CMK (cell line): ENCODE results near the gene HM13.
A peak's percentile ranks its signal among the peaks of the same experiment; 100 is the strongest.
"Not testable (repeated sequence)": the region's sequence is repeated elsewhere in the genome, so short reads cannot be mapped to it uniquely, and the experiment has no call there.

Experiments
- DNase-seq: peaks from one replicate; pipeline ENCODE4 v3.0.0-alpha.2; 2010; ENCODE audit warnings: low read depth

Gene HM13, protein sequence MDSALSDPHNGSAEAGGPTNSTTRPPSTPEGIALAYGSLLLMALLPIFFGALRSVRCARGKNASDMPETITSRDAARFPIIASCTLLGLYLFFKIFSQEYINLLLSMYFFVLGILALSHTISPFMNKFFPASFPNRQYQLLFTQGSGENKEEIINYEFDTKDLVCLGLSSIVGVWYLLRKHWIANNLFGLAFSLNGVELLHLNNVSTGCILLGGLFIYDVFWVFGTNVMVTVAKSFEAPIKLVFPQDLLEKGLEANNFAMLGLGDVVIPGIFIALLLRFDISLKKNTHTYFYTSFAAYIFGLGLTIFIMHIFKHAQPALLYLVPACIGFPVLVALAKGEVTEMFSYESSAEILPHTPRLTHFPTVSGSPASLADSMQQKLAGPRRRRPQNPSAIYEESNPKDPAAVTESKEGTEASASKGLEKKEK

DNA sequence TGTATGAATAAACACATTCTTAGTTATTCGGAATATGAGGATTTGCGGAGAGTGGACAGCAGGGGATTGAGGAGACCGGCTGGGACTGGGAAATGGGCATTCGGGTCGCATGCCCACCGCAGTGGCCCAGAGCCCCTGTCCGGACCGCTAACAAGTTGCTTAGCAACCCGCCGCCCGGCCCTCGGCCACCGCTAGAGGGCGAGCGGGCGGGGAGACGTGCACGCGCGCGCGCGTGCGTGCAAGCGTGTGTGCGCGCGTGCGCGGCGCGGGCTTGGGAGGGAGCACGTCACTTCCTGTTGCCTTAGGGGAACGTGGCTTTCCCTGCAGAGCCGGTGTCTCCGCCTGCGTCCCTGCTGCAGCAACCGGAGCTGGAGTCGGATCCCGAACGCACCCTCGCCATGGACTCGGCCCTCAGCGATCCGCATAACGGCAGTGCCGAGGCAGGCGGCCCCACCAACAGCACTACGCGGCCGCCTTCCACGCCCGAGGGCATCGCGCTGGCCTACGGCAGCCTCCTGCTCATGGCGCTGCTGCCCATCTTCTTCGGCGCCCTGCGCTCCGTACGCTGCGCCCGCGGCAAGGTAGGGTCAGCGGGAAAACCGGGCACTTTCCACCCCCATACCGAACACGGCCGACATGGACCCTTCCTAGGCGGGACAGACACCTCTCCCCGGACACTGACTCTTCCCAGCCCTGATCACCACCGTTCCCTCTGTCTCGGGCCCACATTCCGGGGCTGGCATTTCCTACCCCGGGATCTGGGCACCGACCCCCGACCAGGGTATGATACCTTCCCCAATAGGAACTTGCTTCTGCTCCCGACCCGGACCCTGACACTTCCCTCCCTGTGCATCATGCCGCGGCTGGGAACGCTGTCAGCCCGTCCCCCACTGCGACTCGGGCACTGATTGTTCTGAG lies at the start of gene HM13:
HM13 (plus strand) TSS at position 289 of the 918 bp plus-strand sequence; CDS start at position 399, 110 bp downstream.
- peak; percentile 88 for DNase-seq

DNA sequence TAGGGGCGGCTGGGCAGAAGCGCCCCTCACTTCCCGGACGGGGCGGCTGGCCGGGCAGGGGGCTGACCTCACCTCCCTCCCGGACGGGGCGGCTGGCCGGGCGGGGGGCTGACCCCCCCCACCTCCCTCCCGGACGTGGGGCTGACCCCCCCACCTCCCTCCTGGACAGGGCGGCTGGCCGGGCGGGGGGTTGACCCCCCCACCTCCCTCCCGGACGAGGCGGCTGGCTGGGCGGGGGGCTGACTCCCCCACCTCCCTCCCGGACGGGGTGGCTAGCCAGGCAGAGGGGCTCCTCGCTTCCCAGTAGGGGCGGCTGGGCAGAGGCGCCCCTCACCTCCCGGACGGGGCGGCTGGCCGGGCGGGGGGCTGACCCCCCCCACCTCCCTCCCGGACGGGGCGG lies 43.3 kb upstream of the HM13 start:
- not testable (repeated sequence) for DNase-seq

DNA sequence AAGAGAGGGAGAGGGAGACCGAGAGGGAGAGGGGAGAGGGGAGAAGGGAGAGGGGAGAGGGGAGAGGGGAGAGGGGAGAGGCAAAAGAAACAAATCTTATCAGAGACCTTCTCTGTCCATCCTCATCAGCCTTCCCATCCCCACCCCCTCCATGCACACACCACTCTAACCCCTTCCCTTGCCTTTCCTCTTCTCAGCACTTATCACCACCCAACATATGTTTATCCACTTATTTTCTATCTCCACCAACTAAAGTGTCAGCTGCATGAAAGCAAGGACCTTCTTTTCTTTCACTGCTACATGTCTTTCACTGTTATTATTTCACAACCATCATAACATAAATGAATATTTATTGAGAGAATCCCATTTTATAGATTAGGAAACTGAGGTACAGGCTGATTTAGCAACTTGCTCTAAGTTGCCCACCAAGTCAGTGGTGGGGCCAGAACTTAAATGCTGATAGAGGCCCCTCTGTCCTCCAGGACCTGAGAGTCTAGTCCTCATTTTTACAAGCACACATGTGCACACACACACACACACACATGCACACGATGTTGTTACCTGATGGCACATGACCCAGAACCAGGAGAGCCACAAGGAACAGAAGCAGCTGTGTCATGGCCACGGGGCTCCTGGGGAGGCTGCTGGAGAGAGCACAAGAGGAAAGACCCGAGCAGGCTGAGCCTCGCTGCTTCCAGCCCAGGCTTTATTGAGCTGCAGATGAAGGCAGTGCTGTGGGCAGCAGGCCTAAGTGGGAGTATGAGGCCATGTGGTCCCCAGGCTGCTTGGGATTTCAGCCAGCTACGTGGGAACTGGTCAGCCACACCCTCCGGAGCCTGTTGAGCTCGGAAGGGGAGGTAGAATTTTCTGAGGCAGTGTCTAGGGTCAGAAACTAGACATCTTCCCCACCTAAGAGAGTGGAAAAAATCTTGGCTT lies 41.6 kb upstream of the HM13 start:
- DNase-seq = no peak

DNA sequence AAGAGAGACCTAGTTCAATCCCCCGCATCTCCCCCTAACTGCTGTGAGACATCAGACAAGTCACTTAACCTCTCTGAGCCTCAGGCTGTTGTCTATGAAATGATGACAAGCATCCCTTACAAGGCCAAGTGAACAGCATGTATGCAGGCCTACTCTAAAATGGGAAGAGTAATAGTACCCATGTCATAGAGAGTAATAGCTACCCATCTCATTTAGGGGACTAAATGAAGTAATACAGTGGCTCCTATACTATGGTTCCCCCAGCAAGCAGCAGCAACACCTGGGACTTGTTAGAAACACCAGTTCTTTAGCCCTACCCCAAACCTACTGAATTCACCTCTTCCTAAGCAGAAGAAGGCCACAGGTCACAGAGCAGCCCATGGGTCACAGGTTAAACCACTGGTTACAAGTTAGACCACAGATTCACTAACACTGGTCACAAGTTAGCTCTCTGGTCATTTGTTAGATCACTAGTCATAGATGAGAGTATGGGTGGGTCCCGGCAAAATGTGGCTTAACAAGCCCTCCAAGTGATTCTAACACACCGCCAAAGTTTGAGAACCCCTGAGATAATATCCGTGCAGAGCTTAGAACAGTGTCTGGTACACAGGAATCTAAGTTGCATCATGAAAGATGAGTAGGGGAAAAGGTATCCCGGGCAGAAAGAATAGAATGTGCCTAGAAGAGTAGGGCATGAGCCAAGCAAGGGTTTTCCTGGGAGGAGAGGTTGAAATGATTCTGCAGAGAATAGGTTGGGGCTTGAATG lies 40.7 kb upstream of the HM13 start:
- no peak for DNase-seq

DNA sequence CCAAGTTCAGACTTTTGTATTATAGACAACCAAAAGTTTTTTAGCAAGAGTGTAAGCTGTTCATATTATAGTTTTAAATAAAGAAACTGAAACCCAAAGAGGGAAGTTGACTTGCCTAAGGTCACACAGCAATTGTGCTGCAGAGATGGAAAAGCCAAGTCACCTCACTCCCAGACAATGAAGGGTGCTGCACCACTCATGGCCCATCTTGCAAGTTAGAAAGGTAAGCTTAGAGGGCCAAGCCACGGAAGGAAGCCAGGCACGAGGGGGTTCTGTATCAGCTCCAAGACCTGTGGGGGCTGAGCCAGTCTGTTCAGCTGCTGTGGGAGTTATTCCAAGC lies 40.2 kb upstream of the HM13 start:
- DNase-seq = no peak

DNA sequence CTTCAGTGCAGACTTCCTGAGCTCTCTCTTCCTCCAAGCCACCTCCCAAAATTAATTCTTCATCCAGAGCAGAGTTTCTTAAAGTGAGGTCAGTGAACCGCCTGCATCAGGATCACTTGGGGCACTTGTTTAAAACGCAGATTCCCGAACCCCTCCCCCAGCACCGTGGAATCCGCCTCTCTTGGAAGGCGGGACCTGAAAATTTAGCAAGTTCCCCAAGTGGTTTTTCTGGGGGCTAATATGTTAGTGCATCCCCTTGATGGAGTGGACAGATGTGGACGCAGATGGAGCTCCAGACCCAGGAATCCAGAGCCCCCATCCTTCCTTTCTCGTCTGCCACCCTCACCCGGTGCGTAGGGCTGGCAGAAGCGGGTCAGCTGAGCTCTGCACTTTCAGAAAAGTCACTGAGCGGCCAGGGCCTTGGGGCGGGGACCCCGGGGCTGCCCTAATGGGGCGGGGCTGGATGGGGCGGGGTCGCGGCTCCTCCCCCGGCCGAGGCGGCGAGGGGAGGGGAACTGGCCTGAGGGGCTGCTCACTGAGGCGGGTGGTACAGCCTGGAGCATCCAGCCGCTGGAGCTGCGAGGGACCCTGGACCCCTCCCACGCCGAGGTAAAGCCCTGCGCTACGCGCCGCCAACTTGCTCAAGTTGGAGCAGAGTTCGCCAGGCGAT lies 39.3 kb upstream of the HM13 start, which contains the start of the genes DEFB124 and REM1:
DEFB124 (minus strand) TSS at position 370 of the 670 bp plus-strand sequence. CDS start 2,114 bp downstream, outside the sequence.
REM1 (plus strand) TSS at position 531 of the 670 bp plus-strand sequence. CDS start 1,158 bp downstream, outside the sequence.
- DNase-seq = no peak

DNA sequence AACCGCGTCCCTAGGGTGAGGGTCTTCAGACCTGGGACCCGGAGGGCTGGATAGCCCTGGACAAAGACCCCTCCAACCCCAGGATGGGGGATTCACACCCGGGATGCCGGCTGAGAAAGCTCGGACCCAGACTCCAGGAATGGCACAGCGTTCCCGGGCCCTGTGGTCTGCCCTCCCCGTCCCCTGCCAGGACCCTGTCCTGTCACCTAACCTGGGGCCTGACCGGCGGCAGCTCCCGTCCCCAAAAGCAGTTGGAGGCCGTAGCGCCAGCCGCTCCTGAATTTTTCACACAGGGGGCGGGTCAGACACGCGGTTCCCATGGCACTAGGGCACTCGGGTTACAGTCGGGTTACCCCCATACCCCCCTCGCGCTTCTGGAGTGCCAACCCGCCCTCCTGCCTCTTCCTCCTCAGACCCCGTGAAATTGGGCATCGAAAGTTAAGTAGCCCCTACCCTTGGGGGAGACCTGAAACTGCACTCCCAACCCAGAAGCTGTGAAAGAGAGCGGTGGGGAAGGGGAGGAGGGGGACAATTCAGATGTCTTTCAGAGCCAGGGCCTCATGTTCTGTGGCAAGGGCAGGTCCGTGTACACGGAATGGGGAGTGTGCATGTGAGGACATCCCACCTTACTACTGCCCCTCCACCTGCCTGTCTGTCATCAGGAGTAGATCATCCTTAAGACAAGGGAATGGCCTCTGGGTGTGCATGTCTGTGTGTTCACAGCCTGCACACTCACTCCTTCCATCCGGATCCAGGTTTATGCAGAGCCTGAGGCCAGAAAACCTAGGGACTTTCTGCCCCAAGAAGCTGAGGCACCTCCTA lies 38.6 kb upstream of the HM13 start:
- DNase-seq = no peak

DNA sequence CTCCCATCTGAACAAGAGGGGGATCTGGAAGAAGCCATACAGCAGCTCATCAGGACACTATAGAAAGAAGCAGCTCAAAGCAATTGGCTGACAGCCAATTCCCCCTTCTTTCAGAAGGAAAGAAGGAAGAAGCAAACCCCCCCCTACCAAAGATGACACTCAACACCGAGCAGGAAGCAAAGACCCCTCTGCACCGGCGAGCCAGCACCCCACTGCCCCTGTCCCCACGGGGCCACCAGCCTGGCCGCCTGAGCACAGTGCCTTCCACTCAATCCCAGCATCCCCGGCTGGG lies 38.0 kb upstream of the HM13 start:
- no peak for DNase-seq

DNA sequence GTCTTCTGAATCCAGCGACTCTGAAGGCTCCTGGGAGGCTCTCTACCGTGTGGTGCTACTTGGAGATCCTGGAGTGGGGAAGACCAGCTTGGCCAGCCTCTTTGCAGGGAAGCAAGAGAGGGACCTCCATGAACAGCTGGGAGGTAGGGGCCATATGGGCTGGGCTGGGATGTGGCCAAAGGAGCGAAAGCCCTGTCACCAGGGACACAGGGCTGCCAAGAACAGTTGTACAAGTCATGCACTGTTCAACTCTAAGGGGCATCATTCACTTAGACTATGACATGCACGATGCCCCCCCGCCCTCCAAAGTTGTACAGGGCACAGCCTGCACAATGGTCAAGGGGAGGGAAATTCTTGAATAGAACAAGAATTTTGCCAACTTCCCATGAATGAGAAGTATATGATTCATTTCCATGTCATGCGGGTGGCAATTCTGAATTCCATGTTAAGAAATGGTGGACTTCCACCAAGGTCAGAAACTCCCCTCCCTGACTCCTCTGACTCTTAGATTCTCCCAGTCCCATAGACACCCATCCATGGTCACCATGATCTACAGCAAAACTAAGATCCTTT lies 37.5 kb upstream of the HM13 start:
- DNase-seq = no peak

DNA sequence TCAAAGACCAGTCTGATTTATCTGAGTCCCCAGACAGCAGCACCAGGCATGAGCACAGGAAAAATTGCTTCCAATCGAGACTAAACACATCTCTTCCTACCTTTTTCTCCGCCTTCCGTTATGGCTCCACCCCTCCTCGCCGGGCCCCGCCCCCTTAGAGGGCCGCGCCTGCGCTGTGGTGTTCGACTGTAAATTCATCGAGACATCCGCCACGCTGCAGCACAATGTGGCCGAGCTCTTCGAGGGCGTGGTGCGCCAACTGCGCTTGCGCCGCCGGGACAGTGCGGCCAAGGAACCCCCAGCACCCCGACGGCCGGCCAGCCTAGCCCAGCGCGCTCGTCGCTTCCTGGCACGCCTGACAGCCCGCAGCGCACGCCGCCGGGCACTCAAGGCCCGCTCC lies 30.2 kb upstream of the HM13 start:
- no peak for DNase-seq

DNA sequence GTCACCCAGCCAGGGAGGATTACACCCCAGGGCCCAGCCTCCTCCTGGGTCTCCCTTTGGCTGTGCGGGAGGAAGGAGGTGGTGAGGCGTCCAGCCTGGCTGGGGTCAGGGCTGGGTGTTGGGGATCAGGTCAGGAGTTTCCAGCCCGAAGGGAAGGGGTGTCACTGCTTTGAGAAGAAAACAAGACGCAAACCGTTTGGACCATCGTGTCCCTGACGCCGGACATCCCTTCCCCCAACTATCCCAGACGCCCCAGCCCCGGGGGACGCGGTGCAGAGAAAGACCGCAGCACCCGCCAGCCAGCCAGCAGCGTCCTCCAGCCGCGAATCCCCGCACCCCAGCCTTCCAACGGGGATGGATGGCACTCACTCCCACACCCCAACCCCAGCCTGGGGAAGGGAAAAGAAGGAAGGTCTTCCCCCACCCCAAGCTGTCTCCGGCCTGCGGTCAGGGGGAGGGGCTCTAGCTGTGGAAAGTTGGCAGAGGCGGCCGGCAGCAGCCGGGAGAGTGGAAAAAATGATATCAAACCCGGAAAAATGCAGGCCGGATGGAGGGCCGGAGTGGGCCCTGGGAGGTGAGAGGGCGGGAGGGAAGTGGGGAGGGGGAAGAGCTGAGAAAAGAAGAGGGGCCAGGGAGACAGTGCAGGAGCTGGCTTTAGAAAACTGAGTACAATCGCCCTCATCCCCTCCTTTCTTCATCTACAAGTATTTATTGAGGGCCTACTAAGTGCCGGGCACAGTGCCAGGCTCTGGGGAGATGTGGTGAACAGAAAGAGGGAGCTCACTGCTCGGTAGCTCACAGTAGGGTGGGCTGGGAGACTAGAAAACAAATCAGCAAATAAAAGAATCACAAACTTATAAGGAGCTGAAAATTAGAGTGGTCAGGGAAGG lies 28.5 kb upstream of the HM13 start:
- DNase-seq = peak; percentile 71

DNA sequence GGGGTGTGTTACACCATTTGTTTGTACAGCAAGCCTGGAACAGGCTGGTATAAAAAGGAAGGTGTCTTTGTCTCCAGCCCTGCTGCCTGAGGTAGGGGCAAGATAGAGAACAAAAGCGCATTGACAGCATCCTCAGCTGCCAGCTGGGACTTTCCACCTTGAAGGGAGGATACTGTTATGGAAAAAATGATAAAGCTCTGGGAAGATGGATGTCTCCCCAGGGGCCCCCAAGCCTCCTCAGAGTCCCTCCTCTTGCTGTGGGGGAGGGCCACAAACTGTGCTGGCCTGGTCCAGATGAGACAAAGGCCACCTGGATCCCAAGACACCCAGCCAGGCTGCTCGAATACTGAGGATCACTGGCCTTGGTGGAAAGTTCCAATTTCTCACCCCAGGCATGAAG lies 26.1 kb upstream of the HM13 start:
- no peak for DNase-seq

DNA sequence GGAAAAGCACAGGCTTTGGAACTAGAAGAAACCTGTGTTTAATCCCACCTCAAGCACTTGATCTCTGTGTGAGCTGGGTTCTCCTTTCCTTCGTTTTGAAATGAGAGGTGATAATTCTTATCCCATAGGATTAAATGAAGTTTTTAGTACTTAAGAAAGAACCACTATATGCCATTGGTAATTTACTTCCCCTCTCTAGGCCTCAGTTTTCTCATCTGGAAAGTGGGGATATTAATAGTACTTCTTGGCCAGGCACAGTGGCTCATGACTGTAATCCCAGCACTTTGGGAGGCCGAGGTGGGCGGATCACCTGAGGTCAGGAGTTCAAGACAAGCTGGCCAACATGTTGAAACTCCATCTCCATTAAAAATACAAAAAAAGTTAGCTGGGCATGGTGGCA lies 25.1 kb upstream of the HM13 start:
- no peak for DNase-seq

DNA sequence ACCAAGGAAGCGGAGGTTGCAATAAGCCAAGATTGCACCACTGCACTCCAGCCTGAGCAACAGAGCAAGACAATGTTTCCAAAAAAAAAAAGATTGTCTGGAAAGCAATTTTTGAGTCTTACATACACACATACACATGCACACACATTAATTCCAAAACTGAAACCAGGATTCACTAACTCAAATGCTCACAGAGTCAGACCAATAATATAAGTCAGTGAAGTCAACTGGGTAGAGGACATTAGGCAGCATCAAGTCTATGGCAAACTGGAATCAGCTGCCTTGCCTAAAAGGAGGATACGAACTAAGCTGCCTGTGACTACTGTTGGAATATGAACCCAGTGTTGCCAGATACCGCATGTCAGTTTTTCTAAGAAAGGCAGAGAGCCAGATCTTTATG lies 23.5 kb upstream of the HM13 start:
- no peak for DNase-seq

DNA sequence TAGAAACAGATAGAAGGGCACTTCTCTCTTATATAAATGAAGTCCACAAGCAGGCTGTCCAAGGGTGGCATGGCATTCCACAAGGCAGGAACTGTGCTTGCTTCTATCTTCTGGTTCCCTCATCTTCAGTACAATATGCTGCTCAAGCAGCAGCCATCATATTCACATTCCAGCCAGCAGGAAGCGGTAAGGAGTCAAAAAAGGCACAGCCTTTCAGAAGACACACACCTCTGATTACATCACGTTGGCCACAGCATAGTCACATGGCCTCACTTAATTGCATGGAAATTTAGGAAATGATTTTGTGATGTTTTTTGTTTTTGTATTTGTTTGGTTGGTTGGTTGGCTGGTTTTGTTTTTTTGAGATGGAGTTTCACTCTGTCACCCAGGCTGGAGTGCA lies 20.1 kb upstream of the HM13 start:
- no peak for DNase-seq

DNA sequence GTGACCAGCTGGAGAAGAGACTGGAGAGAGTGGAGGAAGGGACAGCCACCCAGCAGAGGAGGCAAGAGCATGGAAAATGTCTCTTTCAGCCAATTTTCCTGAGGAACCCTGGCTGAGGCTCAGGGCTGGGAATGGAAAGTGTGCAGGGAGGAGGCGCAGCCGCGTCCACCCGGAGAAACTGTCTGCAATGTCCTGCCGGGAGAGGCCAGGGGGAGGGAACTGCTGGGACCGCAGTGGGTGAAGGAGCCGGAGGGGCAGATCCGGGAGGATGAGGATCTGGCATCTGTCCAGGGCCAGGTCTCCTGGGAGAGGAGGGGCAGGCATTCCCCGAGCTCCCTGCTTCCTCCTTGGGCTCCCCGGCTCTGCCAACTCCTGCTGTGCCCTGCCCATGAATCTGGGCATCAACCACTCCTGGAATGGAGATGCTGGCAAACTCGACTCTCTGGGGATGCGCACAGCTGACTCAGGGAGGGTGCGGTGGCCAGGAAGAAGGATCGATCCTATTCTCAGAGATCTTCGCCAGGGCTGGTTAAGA lies 17.4 kb upstream of the HM13 start:
- no peak for DNase-seq

DNA sequence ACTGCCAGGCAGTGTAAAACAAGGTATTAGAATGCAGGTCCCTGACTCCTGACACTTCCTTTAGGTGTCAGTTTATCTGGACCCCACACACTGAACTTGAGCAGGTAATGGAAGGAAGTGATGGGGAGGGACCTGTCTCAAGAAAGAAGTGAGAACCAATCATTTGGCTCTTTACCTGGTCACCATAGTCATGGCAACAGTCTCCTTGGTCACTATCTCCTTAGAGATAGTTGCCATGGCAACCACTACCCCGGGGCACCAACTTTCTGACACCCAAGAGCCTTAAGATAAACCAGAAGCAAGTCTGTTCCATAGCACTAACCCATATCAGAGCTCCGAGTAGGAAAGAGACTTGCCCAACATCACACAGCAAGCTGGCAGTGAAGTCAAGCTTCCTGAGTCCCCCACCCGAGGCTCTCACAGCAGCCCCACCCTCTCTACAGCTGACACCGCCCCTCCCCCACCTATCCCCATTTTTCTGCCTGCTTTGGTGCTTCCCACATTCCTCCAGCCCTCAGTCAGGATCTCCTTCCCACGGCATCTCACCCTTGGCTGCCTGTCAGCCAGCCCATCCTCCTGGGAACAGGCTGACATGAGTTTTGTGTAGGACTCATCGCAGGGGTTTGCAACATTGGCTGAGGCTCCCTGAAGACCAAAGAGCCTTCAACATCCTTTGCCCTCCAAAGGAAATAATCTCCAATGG lies 16.3 kb upstream of the HM13 start:
- DNase-seq = no peak
